IMR-90 (cell line): ENCODE data around the gene CMTR1. TPM values are rescaled to one million over a fixed set of nuclear protein-coding genes. Genes with fewer than 3 reads are reported as not detected.

Experiments
- ATAC-seq: fragments of 200-7000 bp; cut with Tn5 transposase; 2 replicates; pipeline ENCODE4 v1.9.1; 2020; ENCODE audit warnings: low read depth, mild to moderate bottlenecking, moderate library complexity
- BruUV-seq: library from RNA; stranded (reverse); fragments of 400-500 nt; replicated peaks from 2 replicates; lab custom pipeline; 2021; lab: Mats Ljungman, UMichigan
- CTCF ChIA-PET: fragments of 300-600 bp; formaldehyde crosslinking; extraction: SDS; loops from one replicate; lab custom pipeline; 2021; ENCODE audit warnings: antibody characterized with exemption; lab: Yijun Ruan, JAX
- POLR2A ChIA-PET: fragments of 300-600 bp; sonication (Branson Sonifier 250); formaldehyde crosslinking; loops from one replicate; lab custom pipeline; 2022; ENCODE audit warnings: antibody characterized with exemption; ENCODE audit not compliant: unreplicated experiment; lab: Charles Lee
- DNase-seq: peaks from one replicate; pipeline ENCODE4 v3.0.0; 2013
- H2AFZ ChIP-seq: replicated peaks from 2 replicates; pipeline ENCODE3; 2013; ENCODE audit warnings: low read length, mild to moderate bottlenecking; ENCODE audit not compliant: poor library complexity
- H2AK5ac ChIP-seq: 2 replicates; pipeline ENCODE4 v1.6.1; 2013; ENCODE audit warnings: low read depth, low read length, inconsistent platforms
- H2AK9ac ChIP-seq: replicated peaks from 2 replicates; pipeline ENCODE3; 2013; ENCODE audit warnings: mild to moderate bottlenecking, low read depth, low read length, moderate library complexity; ENCODE audit not compliant: poor library complexity
- H2BK120ac ChIP-seq: 2 replicates; pipeline ENCODE4 v1.6.1; 2013; ENCODE audit warnings: low read depth, low read length, inconsistent platforms
- H2BK15ac ChIP-seq: 3 replicates; pipeline ENCODE4 v1.6.1; 2013; ENCODE audit warnings: low read depth, low read length, inconsistent platforms
- H2BK20ac ChIP-seq: 2 replicates; pipeline ENCODE4 v1.6.1; 2013; ENCODE audit warnings: low read depth, mild to moderate bottlenecking, inconsistent platforms, low read length, moderate library complexity
- H2BK5ac ChIP-seq: 2 replicates; pipeline ENCODE4 v1.6.1; 2013; ENCODE audit warnings: mild to moderate bottlenecking, low read depth, low read length, inconsistent platforms; ENCODE audit not compliant: poor library complexity, severe bottlenecking
- H3K14ac ChIP-seq: replicated peaks from 2 replicates; pipeline ENCODE4 v1.6.1; 2013; ENCODE audit warnings: low read depth, low read length, inconsistent platforms
- H3K18ac ChIP-seq: 2 replicates; pipeline ENCODE4 v1.6.1; 2013; ENCODE audit warnings: low read depth, low read length, control low read depth
- H3K23ac ChIP-seq: 2 replicates; pipeline ENCODE4 v1.6.1; 2013; ENCODE audit warnings: low read depth, low read length, inconsistent platforms
- H3K27ac ChIP-seq: 2 replicates; pipeline ENCODE4 v1.5.1; 2013; ENCODE audit warnings: mild to moderate bottlenecking, control low read depth, low read length; ENCODE audit not compliant: insufficient read depth
- H3K27me3 ChIP-seq: 2 replicates; pipeline ENCODE4 v1.6.1; 2013; ENCODE audit warnings: low read length; ENCODE audit not compliant: control insufficient read depth, insufficient read depth
- H3K36me3 ChIP-seq: 2 replicates; pipeline ENCODE4 v1.6.1; 2013; ENCODE audit warnings: low read length, mixed read lengths; ENCODE audit not compliant: control insufficient read depth, insufficient read depth
- H3K4ac ChIP-seq: 2 replicates; pipeline ENCODE4 v1.6.1; 2013; ENCODE audit warnings: low read depth, low read length, inconsistent platforms
- H3K4me1 ChIP-seq: 2 replicates; pipeline ENCODE4 v1.6.1; 2013; ENCODE audit warnings: low read length, mixed read lengths; ENCODE audit not compliant: control insufficient read depth, insufficient read depth
- H3K4me2 ChIP-seq: 2 replicates; pipeline ENCODE4 v1.6.1; 2013; ENCODE audit warnings: low read depth, mild to moderate bottlenecking, control low read depth, low read length, moderate library complexity
- H3K4me3 ChIP-seq: 2 replicates; pipeline ENCODE4 v1.5.1; 2013; ENCODE audit warnings: low read depth, mild to moderate bottlenecking, control low read depth, low read length, moderate library complexity; ENCODE audit not compliant: insufficient read depth
- H3K56ac ChIP-seq: 2 replicates; pipeline ENCODE4 v1.6.1; 2013; ENCODE audit warnings: low read length, inconsistent platforms; ENCODE audit not compliant: insufficient read depth; ENCODE audit errors: extremely low read depth
- H3K79me1 ChIP-seq, 2 experiments: 2 replicates each; pipeline ENCODE4 v1.6.1; 2013; ENCODE audit warnings: low read length in 2 of 2, inconsistent platforms in 1 of 2, low read depth in 1 of 2
- H3K9ac ChIP-seq: 2 replicates; pipeline ENCODE4 v1.6.1; 2013; ENCODE audit warnings: low read depth, low read length, control low read depth
- H3K9me1 ChIP-seq: 2 replicates; pipeline ENCODE4 v1.6.1; 2013; ENCODE audit warnings: low read length, inconsistent platforms; ENCODE audit not compliant: insufficient read depth
- H3K9me3 ChIP-seq: 2 replicates; pipeline ENCODE4 v1.6.1; 2013; ENCODE audit warnings: low read length; ENCODE audit not compliant: control insufficient read depth, insufficient read depth
- H4K20me1 ChIP-seq: 2 replicates; pipeline ENCODE4 v1.6.1; 2013; ENCODE audit warnings: low read length, inconsistent platforms; ENCODE audit not compliant: insufficient read depth
- H4K5ac ChIP-seq: 2 replicates; pipeline ENCODE4 v1.6.1; 2013; ENCODE audit warnings: mild to moderate bottlenecking, low read depth, low read length, control low read depth
- H4K8ac ChIP-seq, 2 experiments: 2 replicates each; pipeline ENCODE4 v1.6.1; 2013; ENCODE audit warnings: low read depth in 2 of 2, low read length in 2 of 2, control low read depth in 1 of 2, inconsistent platforms in 1 of 2
- H4K91ac ChIP-seq: 2 replicates; pipeline ENCODE4 v1.6.1; 2013; ENCODE audit warnings: low read depth, low read length, inconsistent platforms; ENCODE audit not compliant: insufficient read depth
- BHLHE40 ChIP-seq: fragments of 150-350 bp; IDR thresholded peaks from 2 replicates; pipeline ENCODE4 v1.6.1; 2016; ENCODE audit warnings: mild to moderate bottlenecking, low read depth, low read length
- CEBPB ChIP-seq: IDR thresholded peaks from 2 replicates; pipeline ENCODE4 v1.6.1; 2012; ENCODE audit warnings: low read depth, low read length, improper control_type of control experiment
- CHD1 ChIP-seq: IDR thresholded peaks from 2 replicates; pipeline ENCODE4 v1.6.1; 2012; ENCODE audit warnings: low read depth, low read length, improper control_type of control experiment
- FOS ChIP-seq: fragments of 150-350 bp; IDR thresholded peaks from 2 replicates; pipeline ENCODE4 v1.6.1; 2016; ENCODE audit warnings: low read depth, low read length
- MAFK ChIP-seq: IDR thresholded peaks from 2 replicates; pipeline ENCODE4 v1.6.1; 2012; ENCODE audit warnings: low read depth, low read length, improper control_type of control experiment
- MAZ ChIP-seq: IDR thresholded peaks from 2 replicates; pipeline ENCODE4 v1.6.1; 2012; ENCODE audit warnings: low read depth, mild to moderate bottlenecking, low read length, improper control_type of control experiment, moderate library complexity, borderline replicate concordance
- MXI1 ChIP-seq: IDR thresholded peaks from 2 replicates; pipeline ENCODE4 v1.6.1; 2012; ENCODE audit warnings: low read depth, mild to moderate bottlenecking, low read length, moderate library complexity, borderline replicate concordance
- NFE2L2 ChIP-seq: fragments of 150-350 bp; IDR thresholded peaks from 2 replicates; pipeline ENCODE4 v1.6.1; 2016; ENCODE audit warnings: low read depth, mild to moderate bottlenecking, low read length
- RAD21 ChIP-seq: IDR thresholded peaks from 2 replicates; pipeline ENCODE4 v1.6.1; 2012; ENCODE audit warnings: low read length, improper control_type of control experiment
- RCOR1 ChIP-seq: IDR thresholded peaks from 2 replicates; pipeline ENCODE4 v1.6.1; 2012; ENCODE audit warnings: mild to moderate bottlenecking, low read length, improper control_type of control experiment; ENCODE audit not compliant: insufficient replicate concordance
- RFX5 ChIP-seq: IDR thresholded peaks from 2 replicates; pipeline ENCODE4 v1.8.0; 2012; ENCODE audit warnings: low read depth, mild to moderate bottlenecking, low read length, moderate library complexity
- SMC3 ChIP-seq: fragments of 150-350 bp; IDR thresholded peaks from 2 replicates; pipeline ENCODE4 v1.6.1; 2016; ENCODE audit warnings: low read depth, mild to moderate bottlenecking, antibody characterized with exemption, low read length, moderate library complexity
- WGBS, 2 experiments: methylation state at CpG; one replicate each; pipeline versions ENCODE4 v1.1.5 to v1.1.7; 2013; ENCODE audit warnings: missing lambda C conversion rate in 2 of 2; ENCODE audit not compliant: insufficient read length in 1 of 2; ENCODE audit errors: extremely low coverage in 2 of 2; 5-methylcytosine and 5-hydroxymethylcytosine counted together
- dilution Hi-C: fragments of 300-500 bp; cut with HindIII; formaldehyde crosslinking; loops from one replicate; pipeline ENCODE4 v1.14.3; 2018; ENCODE audit warnings: low sequenced_read_pairs; ENCODE audit not compliant: unreplicated experiment
- in situ Hi-C: fragments of 300-500 bp; cut with MboI; formaldehyde crosslinking; loops from 3 replicates; pipeline ENCODE4 v1.14.3; 2019; ENCODE audit warnings: low sequenced_read_pairs, inconsistent platforms, mixed read lengths
- intact Hi-C: fragments of 100-400 bp; cut with micrococcal nuclease; formaldehyde crosslinking; loops from 2 replicates; pipeline ENCODE4 v1.10.0; 2022
- polyA plus RNA-seq, 3 experiments: library from polyadenylated mRNA; depleted of rRNA; stranded (reverse); fragments of >200 nt; gene quantifications; 2 replicates each; pipeline ENCODE4 v1.2.3, GENCODE V29; 2012; ENCODE audit warnings: low replicate concordance in 1 of 3
- total RNA-seq: library from RNA; depleted of rRNA; stranded (reverse); fragments of >200 nt; gene quantifications from 2 replicates; pipeline ENCODE4 v1.2.3, GENCODE V29; 2012
- TF ChIP-seq, protein P1 (sequence below): conservative IDR thresholded peaks from 2 replicates; pipeline ENCODE4 v1.5.1; 2012; ENCODE audit warnings: mild to moderate bottlenecking, low read depth, low read length, improper control_type of control experiment
- TF ChIP-seq, protein P2 (sequence below): fragments of 150-350 bp; IDR thresholded peaks from 2 replicates; pipeline ENCODE4 v1.6.1; 2017; ENCODE audit warnings: mild to moderate bottlenecking, antibody characterized with exemption, low read length, low read depth
- TF ChIP-seq, protein P3 (sequence below): fragments of 150-350 bp; IDR thresholded peaks from 2 replicates; pipeline ENCODE4 v1.6.1; 2016; ENCODE audit warnings: low read depth, mild to moderate bottlenecking, low read length, moderate library complexity, borderline replicate concordance

CMTR1 gene
- total and polyA plus RNA-seq, 2 of the 4 experiments (the other 2 are of a cell fraction), result 22.6 to 30.1 TPM

DNA sequence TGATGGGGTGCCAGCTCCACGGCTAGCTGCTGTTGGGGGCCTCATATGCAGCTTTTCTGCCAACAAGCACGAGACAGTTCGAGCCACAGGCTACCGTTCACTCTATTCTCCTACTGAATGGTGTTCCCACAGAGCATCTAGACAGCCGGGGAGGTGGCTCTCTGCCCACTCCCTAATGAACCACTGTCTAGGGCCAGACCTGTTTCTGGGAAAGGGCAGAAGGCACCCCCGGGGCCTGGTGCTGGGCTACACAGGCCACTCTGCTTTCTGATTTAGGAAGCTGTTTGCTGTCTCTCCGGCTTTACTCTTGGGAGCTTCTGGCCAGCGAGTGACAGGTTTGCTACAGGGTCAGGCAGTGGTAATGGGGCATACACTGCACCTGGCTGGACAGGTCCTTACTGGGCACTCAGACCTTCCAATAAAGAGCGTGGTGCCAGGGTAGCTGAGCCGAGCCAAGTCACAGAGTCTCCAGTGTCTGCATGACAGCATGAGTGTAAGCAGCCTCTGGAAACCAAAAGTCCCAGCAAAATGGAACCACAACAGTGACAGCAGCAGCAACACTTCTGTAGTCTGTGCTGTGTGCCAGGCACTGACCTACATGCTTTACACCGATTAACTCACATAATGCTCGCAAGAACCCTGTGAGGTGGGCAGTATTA, 58.3 kb downstream of the CMTR1 start:
- H3K56ac ChIP-seq, result no peak overlapping the region
- 77% methylated on average over 5 of the region's 12 CpGs; no CpG with 5 or more reads in 1 of the 2 experiments for WGBS, 2 experiments
- H4K91ac ChIP-seq, result no peak overlapping the region
- H3K9me3 ChIP-seq, result no peaks in the 10 kb centered on the region
- H3K4ac ChIP-seq, result no peak overlapping the region
- H4K8ac ChIP-seq, result no peak overlapping the region
- in situ Hi-C loops (no loop called here), intact Hi-C loops (loop anchor here (10.0 kb wide), 1 partner anchor 514 kb away; no protein-coding TSS in a partner anchor), dilution Hi-C loops (no loop called here)
- no peak overlapping the region for H3K14ac ChIP-seq
- H2BK5ac ChIP-seq, result no peak overlapping the region
- no peak overlapping the region for H2AK9ac ChIP-seq
- H4K20me1 ChIP-seq, result peaks cover 6% of the 10 kb centered on the region
- no peak overlapping the region for H2BK15ac ChIP-seq
- no peak overlapping the region for H2BK120ac ChIP-seq
- ChIA-PET POLR2A (no interaction called here), CTCF (interaction anchor here (1.1 kb wide), 2 partner anchors 9 to 74 kb away, joined by 4 to 5 read pairs; partner anchors contain the start of gene CCDC167)
- peaks cover 0 to 32% of the 10 kb centered on the region in 2 experiments; a peak in 3 of 4 replicates for H3K79me1 ChIP-seq
- H3K4me2 ChIP-seq, result no peak overlapping the region
- no peaks in the 10 kb centered on the region for H3K4me1 ChIP-seq
- no peak overlapping the region for H3K18ac ChIP-seq
- H4K5ac ChIP-seq, result no peak overlapping the region
- no peak overlapping the region for H3K4me3 ChIP-seq
- no TSS peak for BruUV-seq
- H3K27me3 ChIP-seq, result no peaks in the 10 kb centered on the region
- H3K27ac ChIP-seq, result no peak overlapping the region
- no peak overlapping the region for H2BK20ac ChIP-seq
- 0 out of 2 replicates have a peak overlapping the region, but pooled peaks have one; percentile 43 for H3K23ac ChIP-seq
- H2AFZ ChIP-seq, result no peak overlapping the region
- ATAC-seq, result no peak
- no peak overlapping the region for H3K9ac ChIP-seq
- DNase-seq, result no peak
- H3K36me3 ChIP-seq, result no peaks in the 10 kb centered on the region
- no peak overlapping the region for H2AK5ac ChIP-seq
- H3K9me1 ChIP-seq, result peaks cover 4% of the 10 kb centered on the region; the same call in 1 of the 2 replicates
- no peak for TF ChIP-seq RAD21
- no peak for TF ChIP-seq FOS
- no peak for TF ChIP-seq MAFK
- TF ChIP-seq SMC3, result no peak
- no peak for TF ChIP-seq MAZ
- TF ChIP-seq, protein P1, sequence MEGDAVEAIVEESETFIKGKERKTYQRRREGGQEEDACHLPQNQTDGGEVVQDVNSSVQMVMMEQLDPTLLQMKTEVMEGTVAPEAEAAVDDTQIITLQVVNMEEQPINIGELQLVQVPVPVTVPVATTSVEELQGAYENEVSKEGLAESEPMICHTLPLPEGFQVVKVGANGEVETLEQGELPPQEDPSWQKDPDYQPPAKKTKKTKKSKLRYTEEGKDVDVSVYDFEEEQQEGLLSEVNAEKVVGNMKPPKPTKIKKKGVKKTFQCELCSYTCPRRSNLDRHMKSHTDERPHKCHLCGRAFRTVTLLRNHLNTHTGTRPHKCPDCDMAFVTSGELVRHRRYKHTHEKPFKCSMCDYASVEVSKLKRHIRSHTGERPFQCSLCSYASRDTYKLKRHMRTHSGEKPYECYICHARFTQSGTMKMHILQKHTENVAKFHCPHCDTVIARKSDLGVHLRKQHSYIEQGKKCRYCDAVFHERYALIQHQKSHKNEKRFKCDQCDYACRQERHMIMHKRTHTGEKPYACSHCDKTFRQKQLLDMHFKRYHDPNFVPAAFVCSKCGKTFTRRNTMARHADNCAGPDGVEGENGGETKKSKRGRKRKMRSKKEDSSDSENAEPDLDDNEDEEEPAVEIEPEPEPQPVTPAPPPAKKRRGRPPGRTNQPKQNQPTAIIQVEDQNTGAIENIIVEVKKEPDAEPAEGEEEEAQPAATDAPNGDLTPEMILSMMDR, result no peak
- TF ChIP-seq RFX5, result no peak
- TF ChIP-seq, protein P2, sequence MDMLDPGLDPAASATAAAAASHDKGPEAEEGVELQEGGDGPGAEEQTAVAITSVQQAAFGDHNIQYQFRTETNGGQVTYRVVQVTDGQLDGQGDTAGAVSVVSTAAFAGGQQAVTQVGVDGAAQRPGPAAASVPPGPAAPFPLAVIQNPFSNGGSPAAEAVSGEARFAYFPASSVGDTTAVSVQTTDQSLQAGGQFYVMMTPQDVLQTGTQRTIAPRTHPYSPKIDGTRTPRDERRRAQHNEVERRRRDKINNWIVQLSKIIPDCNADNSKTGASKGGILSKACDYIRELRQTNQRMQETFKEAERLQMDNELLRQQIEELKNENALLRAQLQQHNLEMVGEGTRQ, result no peak
- no peak for TF ChIP-seq RCOR1
- TF ChIP-seq CHD1, result no peak
- TF ChIP-seq, protein P3, sequence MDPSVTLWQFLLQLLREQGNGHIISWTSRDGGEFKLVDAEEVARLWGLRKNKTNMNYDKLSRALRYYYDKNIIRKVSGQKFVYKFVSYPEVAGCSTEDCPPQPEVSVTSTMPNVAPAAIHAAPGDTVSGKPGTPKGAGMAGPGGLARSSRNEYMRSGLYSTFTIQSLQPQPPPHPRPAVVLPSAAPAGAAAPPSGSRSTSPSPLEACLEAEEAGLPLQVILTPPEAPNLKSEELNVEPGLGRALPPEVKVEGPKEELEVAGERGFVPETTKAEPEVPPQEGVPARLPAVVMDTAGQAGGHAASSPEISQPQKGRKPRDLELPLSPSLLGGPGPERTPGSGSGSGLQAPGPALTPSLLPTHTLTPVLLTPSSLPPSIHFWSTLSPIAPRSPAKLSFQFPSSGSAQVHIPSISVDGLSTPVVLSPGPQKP, result no peak
- no peak for TF ChIP-seq CEBPB
- no peak for TF ChIP-seq BHLHE40
- no peak for TF ChIP-seq MXI1
- no peak for TF ChIP-seq NFE2L2
